ENCODE results near the gene ARHGEF12.

ARHGEF12 gene

GRCh38 chr11:120335908-120336640 lies at the start of gene ARHGEF12:
Gene ARHGEF12, plus strand, starts transcription at chr11:120336413. Its CDS starts 831 bp downstream, at chr11:120337244.
- DNase-seq, result peak; percentile 79 to 80

- no peak for DNase-seq
These were observed 48.2 kb upstream of the ARHGEF12 start for GRCh38 chr11:120288021-120288420.

GRCh38 chr11:120289426-120289825 lies 46.8 kb upstream of the ARHGEF12 start:
- DNase-seq, result no peak

- DNase-seq, result no peak
These were observed 45.3 kb upstream of the ARHGEF12 start for GRCh38 chr11:120290956-120291355.

GRCh38 chr11:120293038-120293800 lies 43.0 kb upstream of the ARHGEF12 start:
- DNase-seq, result no peak

GRCh38 chr11:120294096-120294495 lies 42.1 kb upstream of the ARHGEF12 start:
- no peak for DNase-seq

GRCh38 chr11:120295099-120295498 lies 41.1 kb upstream of the ARHGEF12 start:
- DNase-seq, result no peak

GRCh38 chr11:120296554-120296953 lies 39.7 kb upstream of the ARHGEF12 start:
- no peak for DNase-seq

GRCh38 chr11:120298461-120298860 lies 37.8 kb upstream of the ARHGEF12 start:
- no peak for DNase-seq

- no peak for DNase-seq
These were observed 34.0 kb upstream of the ARHGEF12 start for GRCh38 chr11:120302001-120302805.

- peak; percentile 41 to 53 for DNase-seq
These were observed 33.1 kb upstream of the ARHGEF12 start for GRCh38 chr11:120303004-120303637.

- no peak for DNase-seq
These were observed 31.7 kb upstream of the ARHGEF12 start for GRCh38 chr11:120304526-120304925.

GRCh38 chr11:120305286-120305685 lies 30.9 kb upstream of the ARHGEF12 start:
- DNase-seq, result no peak

GRCh38 chr11:120306519-120307242 lies 29.5 kb upstream of the ARHGEF12 start:
- DNase-seq, result no peak

- no peak for DNase-seq
These were observed 28.7 kb upstream of the ARHGEF12 start for GRCh38 chr11:120307476-120307875.

- DNase-seq, result no peak
These were observed 28.1 kb upstream of the ARHGEF12 start for GRCh38 chr11:120308081-120308480.

- DNase-seq, result no peak
These were observed 25.3 kb upstream of the ARHGEF12 start for GRCh38 chr11:120310870-120311269.

- DNase-seq, result no peak
These were observed 21.4 kb upstream of the ARHGEF12 start for GRCh38 chr11:120314861-120315260.

GRCh38 chr11:120316880-120317688 lies 19.1 kb upstream of the ARHGEF12 start:
- DNase-seq, result no peak

GRCh38 chr11:120317689-120318480 lies 18.3 kb upstream of the ARHGEF12 start:
- DNase-seq, result no peak
